OCI-LY7 (cell line): ENCODE data around the gene TUBA8.

Experiments used
- CTCF ChIP-seq: fragments of 200-600 bp; sonication (generic); conservative IDR thresholded peaks from 2 replicates; pipeline ENCODE4 v1.5.1; 2014; ENCODE audit warnings: mild to moderate bottlenecking, antibody characterized with exemption, low read length, moderate library complexity, mixed read lengths
- EZH2phosphoT487 ChIP-seq: fragments of 200-600 bp; sonication (generic); IDR thresholded peaks from 2 replicates; pipeline ENCODE4 v1.6.1; 2018; ENCODE audit warnings: low read depth, borderline replicate concordance, mild to moderate bottlenecking, mixed run types, antibody characterized with exemption, low read length, moderate library complexity, mixed read lengths

- TF ChIP-seq CTCF (no peak), EZH2phosphoT487 (no peak)
Observed at GRCh38 chr22:18083406-18083805, 27.2 kb upstream of the TUBA8 start.
